NCI-H345 treated with DMSO at 0.1 percent for 48 hours (cell line): ENCODE data around the gene SERINC4.
"Not testable (repeated sequence)": the region's sequence is repeated elsewhere in the genome, so short reads cannot be mapped to it uniquely, and the experiment has no call there.

Experiments used
- DNase-seq: peaks from one replicate; lab custom pipeline; 2025; ENCODE audit not compliant: unreplicated experiment; lab: John Stamatoyannopoulos, UW

Gene SERINC4

DNA sequence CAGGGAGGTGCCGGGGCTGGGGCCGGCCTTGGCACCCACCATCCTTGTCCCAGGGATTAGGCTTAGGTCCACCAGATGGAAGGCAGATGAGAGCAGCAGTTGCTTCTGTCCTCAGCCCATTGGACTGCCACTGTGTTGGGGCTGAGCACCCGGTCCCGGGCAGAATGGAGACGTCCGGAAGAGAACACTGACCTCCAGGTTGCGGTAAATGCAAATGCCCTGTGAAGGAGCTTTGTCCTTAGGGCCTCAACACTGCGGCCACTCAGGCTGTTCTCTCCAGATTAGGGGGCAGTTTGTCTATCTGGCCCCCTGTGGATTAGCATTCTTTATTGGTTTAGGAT is at the start of gene SERINC4:
SERINC4 (minus strand) TSS at position 276 of the 341 bp plus-strand sequence; CDS start at position 42, 234 bp downstream.
- DNase-seq, result no peak

DNA sequence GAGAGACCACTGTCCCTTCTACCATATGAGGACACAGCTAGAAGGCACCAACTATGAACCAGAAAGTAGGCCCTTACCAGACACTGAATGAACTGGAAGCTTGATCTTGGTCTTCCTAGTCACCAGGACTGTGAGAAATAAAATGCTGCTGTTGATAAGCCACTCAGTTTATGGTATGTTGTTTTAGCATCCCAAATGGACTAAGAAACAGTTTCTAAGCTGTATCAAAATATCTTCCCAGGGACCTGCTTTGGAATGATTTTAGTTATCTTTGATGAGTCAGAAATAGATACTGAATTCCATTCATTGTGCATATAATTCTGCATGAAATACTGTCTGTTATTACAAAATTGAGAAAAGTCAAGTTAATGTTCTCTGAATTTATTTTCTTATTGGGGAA is 45.4 kb upstream of the SERINC4 start:
- no peak for DNase-seq

GRCh38 chr15:43832485-43832884 is 32.5 kb upstream of the SERINC4 start:
- DNase-seq, result not testable (repeated sequence)

- not testable (repeated sequence) for DNase-seq
Measured at GRCh38 chr15:43831519-43832052, 31.6 kb upstream of the SERINC4 start.

DNA sequence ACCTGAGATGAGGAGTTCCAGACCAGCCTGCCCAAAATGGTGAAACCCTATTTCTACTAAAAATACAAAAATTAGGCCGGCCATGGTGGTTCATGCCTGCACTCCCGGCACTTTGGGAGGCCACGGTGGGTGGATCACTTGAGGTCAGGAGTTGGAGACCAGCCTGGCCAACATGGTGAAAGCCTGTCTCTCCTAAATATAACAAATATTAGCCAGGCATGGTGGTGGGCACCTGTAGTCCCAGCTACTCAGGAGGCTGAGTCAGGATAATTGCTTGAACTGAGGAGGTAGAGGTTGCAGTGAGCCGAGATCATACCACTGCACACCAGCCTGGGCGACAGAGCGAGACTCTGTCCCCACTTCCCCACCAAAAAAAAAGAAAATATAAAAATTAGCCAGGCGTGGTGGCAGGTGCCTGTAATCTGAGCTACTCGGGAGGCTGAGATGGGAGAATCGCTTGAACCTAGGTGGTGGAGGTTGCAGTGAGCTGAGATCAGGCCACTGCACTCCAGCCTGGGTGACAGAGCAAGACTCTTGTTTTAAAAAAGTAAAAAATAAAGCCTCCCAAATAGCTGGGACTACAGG is 30.8 kb upstream of the SERINC4 start:
- DNase-seq, result not testable (repeated sequence)

GRCh38 chr15:43829951-43830540 is 30.0 kb upstream of the SERINC4 start:
- DNase-seq, result not testable (repeated sequence)

DNA sequence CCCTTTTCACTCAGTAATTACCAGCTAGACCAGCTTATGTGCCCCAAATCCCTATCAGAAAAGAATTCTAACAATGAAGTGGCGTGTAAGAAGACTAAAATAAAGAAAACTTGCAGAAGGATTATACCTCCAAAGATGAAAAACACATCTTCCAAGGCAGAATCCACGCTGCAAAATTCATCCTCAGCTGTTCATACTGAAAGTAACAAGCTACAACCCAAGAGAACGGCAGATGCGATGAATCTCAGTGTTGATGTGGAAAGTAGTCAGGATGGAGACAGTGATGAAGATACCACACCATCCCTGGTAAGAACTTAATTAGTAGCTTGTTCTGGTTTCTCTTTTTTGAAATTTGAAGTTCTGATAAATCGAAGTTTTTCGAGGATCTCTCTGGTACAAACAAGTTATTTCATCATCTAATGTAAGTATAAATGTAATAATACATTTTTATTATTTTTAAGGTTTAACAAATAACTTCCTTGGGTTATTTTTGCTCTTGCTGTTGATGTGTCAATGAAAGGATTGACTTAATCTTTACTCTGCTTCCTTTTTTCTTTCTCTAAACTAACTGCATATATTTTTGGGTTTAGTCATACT is 28.1 kb upstream of the SERINC4 start:
- no peak for DNase-seq

- DNase-seq, result peak; percentile 58
Measured at GRCh38 chr15:43826508-43827341, 26.7 kb upstream of the SERINC4 start, which contains the start of gene WDR76. TSS of gene WDR76 (plus strand) at chr15:43827002. CDS start at chr15:43827033, 31 bp downstream.

DNA sequence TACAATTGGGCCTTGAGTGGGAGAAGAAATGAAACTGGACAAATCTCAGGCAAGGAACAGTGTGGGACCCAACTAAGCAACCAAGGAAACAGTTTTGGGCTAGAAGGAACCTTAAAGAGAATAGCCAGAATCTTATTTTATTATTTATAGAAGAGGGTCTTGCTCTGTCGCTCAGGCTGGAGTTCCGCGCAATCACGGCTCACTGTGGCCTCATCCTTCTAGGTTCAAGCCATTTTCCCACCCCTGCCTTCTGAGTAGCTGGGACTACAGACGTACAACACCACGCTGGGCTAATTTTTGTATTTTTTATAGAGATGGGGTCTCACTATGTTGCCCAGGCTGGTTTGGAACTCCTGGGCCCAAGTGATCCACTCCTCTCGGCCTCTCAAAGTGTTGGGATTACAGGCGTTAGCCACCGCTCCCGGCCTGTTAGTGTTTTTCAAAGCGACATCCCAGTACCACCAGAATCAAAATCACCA is 26.0 kb upstream of the SERINC4 start:
- DNase-seq, result no peak

GRCh38 chr15:43825305-43825704 is 25.3 kb upstream of the SERINC4 start:
- DNase-seq, result not testable (repeated sequence)

DNA sequence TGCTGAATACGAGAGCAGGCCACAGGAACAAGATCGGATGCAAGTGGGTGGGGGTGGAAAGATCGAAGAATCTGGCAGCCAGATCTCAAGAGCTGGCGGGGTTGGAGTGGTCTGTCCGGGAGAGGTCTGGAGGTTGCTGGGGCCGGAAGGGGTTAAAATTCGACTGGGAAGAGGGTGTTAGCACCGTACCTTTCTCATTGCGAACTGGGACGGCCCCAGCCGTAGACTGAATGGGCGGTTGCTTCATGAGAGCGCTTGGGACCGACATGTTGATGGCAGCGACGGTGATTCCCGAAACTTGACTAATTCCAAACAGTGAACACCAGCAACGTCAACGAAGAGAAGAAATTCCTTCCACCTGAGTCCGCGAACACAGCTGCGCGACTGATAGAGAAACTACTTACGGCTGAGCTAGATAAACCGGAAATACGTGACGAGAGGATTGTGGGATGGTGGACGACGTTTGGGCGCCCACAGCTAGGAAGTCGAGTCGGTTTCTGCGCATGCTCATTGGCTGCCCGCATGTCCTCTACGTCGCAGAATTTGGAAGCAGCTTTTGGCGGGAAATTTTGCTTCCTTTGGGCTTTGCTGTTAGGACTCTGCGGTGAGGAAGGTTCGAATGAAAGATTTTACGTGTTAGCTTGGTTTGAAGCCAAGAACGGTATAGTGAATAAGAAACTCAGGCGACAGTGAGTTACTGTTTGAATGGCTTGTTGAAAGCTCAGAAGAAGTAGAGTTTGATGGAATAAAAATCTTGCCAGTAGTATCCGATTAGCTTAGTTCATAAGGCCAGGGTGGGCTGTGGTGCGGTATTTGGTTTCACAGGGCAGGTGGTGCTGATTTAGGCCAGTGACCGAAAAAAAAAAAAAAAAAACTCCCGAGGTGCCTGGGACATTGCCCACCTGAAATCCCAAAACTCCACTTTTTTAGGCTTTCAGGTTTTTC is 24.6 kb upstream of the SERINC4 start, which contains the start of gene MFAP1:
MFAP1 (minus strand) TSS at position 389 of the 945 bp plus-strand sequence; CDS start at position 268, 121 bp downstream.
- DNase-seq, result peak; percentile 86

DNA sequence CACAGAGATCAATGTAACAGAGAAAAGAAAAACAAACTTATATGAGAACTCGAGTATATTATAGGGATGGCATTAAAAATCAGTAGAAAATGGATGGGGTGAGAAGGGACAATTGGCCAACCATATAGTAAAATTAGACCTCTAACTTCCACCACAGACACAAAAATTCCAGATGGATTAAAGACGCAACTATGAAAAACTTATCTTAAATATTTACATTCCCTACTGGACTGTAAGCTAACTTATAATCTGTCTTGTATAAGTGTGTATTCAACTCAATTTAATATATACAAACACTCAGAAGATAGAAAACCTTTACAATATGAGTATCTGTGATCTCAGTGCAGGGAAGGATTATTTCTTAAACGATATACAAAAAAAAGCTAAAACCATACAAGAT is 21.5 kb upstream of the SERINC4 start:
- no peak for DNase-seq

DNA sequence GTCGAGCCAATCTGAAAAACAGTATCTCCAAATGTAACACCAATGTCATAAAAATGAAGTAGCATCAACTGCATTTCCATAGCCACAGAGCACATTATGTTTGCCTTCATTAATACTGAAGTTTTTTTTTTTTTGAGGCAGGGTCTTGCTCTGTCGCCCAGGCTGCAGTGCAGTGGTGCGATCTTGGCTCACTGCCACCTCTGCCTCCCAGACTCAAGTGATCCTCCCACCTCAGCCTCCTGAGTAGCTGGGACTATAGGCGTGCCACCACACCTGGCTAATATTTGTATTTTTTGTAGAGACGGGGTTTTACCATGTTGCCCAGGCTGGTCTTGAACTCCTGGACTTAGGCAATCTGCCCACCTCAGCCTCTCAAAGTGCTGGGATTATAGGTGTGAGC is 15.0 kb upstream of the SERINC4 start:
- not testable (repeated sequence) for DNase-seq

- no peak for DNase-seq
Measured at GRCh38 chr15:43808960-43809678, 9.1 kb upstream of the SERINC4 start.

DNA sequence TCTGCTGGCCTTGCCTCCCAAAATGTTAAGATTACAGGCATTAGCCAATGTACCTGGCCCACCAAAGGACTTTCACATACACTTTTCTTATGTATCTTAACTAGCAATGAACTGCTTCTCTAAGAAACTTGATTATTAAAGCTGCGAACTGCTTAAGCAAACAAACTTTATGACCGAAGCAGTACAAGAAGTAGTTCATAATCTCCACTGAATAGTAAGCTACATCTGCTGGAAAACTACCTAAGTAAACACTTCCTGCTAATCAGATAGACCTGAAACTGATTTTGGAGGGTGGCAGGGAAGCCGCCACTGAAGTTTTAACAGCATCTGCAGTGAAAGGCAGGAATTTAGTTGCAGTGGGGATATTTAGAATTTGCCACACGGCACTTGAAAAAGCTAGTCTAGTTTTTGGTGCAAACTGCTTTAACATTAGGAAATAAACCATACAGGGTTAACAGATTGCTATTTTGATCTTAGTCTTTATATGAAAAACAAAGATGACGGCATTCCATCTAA is 8.5 kb upstream of the SERINC4 start:
- DNase-seq, result no peak

GRCh38 chr15:43802676-43803075 is 2.7 kb upstream of the SERINC4 start:
- DNase-seq, result not testable (repeated sequence)

GRCh38 chr15:43800286-43801141 is 494 bp upstream of the SERINC4 start, which contains the start of gene HYPK:
TSS of gene HYPK (plus strand) at chr15:43800599. CDS start at chr15:43800623, 24 bp downstream.
- DNase-seq, result peak; percentile 46
